ENCODE measurements around the gene MAP4K4. TPM values are rescaled to one million over a fixed set of nuclear protein-coding genes. Genes with fewer than 3 reads are reported as not detected.
A peak's percentile ranks its signal among the peaks of the same experiment; 100 is the strongest.

The MAP4K4 gene
- total RNA-seq, 1 experiment from 2014 or later = 7.6 TPM

DNA sequence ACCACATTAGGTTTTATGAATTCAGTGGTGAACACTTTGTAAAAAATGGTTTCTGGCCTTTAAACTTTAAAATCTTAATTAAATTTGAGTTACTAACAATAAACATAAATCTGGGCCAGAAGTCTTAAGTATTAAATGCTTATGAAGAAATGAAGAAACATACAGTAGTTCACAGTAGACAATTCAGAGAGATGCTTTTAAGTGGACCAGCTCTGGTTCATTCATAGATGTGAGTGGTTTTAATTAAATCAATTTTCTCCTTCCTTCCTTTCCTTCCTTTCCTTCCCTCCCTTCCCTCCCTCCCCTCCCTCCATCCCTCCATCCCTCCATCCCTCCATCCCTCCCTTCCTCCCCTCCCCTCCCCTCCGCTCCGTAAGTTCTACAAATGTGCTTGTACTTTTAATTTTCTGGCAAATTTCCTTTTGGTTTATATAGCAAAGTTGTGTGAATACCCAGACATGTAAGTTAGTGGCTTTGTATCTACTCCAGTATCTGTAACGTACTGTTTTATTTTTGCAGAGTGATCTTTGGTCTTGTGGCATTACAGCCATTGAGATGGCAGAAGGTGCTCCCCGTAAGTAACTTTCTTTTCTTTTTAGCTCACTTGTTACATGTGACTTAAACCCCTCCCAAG is 136.5 kb downstream of the MAP4K4 start:
- no peak for DNase-seq (ENCODE audit: low spot score)

DNA sequence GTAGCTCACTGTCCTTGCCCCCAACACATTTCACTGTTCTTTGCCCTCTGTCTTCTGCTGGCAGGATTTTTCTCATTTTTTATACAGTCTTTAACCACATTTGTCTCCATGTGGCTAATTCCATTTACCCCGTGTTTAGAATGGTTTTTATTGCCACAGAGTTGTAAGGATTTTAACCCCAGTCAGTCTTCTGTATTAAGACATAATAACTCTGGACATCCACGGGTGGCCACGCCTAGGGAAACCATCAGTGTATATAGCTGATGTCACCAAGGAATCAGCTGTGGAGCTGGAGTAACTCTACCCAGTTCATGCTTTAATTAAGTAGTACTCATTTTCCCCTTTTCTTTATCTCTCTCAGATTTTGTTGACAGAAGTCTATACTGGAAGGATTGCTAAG is 139.8 kb downstream of the MAP4K4 start:
- no peak for DNase-seq (ENCODE audit: low spot score)

DNA sequence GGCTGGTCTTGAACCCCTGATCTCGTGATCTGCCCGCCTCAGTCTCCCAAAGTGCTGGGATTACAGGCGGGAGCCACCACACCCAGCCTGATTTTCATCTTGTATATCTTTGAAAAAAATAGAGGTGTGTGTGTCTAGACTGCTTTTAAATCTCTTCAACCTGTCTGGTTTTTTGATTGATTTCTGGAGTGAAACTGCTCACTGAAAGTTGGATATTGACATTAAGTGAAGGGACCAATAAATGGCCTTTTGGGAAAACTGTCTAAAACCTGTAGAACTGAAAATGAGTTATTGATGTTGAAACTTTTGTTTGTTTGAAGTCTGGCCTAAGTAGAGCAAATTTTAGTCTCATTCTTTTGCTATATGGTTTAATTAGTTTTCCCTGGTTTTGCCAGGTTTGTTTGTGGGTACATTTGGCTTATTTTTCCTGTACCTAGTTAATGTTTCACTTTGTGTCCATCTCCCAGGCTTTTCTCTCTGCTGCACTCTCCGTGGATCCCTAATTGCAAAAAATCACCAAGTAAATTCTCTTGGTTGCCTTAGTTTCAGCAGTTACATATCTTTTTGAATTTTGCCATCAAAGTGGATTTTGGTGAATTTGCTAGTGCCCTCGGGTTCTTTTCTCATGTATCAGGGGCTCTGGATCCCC is 144.3 kb downstream of the MAP4K4 start:
- DNase-seq (ENCODE audit: low spot score) = no peak

DNA sequence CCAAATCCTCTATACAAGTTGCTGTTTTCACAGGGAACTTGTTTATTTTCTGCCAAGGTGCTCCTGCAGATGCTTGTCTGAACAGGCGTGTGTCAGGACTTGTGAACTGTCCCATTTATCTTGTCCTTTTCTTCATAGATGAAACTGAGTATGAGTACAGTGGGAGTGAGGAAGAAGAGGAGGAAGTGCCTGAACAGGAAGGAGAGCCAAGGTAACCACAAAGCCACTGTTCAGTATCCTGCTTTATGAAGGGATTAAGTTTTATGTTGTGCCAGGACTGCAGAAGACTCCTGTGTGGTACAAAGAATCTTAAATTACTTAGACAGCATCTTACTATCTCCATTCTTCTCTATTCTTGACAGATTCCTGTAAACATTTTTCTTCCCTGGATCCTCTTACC is 145.0 kb downstream of the MAP4K4 start:
- DNase-seq (ENCODE audit: low spot score) = no peak

DNA sequence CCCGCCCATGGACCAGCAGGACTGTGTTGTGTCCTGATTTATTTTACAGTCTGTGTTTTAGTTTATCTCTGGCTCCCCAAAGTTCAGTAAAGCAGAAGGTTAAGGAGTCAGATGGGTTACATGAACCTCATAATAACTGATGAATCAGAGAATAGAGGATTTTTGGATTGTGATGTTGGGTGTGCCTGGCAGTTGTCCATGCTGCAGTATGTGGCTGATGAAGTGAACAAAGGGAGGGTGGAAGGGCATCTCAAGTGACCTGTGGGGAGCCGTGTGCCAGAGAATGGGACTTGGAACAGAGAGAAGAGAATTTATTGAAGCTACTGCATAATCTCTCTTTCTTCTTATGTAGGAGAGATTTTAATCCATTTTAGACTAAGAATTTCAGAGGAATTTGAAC is 145.5 kb downstream of the MAP4K4 start:
- no peak for DNase-seq (ENCODE audit: low spot score)

DNA sequence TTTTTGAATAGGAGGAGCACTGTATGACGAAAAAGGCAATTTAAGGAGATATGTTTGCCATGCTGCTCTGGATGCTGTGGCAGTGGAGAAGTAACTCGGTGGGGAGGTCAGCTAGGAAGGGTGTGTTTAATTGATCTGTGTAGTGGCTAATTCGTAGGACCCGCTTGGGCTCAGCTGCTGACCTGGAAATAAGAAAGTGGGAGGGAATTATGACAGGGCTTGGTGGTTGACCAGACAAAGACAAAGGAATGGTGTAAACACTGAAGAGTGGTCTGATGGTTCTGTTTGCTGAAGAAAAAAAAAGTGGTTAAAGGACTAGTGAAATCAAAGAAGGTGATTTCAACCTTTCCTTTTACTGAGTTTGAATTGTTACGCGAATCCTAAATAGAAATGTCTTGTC is 146.0 kb downstream of the MAP4K4 start:
- no peak for DNase-seq (ENCODE audit: low spot score)

DNA sequence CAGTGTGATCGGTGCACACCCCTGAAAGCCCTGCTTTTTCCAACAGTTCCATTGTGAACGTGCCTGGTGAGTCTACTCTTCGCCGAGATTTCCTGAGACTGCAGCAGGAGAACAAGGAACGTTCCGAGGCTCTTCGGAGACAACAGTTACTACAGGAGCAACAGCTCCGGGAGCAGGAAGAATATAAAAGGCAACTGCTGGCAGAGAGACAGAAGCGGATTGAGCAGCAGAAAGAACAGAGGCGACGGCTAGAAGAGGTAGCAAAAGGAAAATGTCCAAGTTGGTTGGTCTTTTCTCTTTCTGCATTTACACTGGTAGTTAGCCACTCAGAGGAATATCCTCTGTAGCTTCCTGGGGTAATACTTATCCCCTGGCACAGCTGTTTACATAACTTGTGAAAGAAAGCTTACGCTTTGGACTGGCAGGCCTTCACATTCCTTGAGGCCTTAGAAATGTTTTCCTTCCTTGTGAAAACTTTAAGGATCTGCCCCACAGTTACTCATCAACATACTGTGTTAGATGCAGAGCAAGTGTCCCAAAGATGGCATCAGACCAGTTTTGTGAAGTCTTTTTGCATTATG is 146.6 kb downstream of the MAP4K4 start:
- DNase-seq (ENCODE audit: low spot score) = no peak

DNA sequence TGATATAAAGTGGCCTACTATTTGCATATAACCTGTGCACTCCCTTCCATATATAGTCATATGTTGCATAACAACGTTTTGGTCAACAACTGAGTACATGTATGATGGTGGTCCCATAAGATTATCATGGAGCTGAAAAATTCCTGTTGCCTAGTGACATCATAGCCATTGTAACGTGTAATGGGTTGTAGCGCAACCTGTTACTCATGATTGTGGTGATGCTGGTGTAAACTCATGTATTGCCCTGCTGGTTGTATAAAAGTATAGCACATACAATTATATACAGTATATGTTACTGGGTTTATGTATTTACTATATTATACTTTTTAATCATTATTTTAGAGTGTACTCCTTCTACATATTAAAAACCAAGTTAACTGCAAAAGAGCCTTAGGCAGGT is 149.5 kb downstream of the MAP4K4 start:
- DNase-seq (ENCODE audit: low spot score) = no peak

DNA sequence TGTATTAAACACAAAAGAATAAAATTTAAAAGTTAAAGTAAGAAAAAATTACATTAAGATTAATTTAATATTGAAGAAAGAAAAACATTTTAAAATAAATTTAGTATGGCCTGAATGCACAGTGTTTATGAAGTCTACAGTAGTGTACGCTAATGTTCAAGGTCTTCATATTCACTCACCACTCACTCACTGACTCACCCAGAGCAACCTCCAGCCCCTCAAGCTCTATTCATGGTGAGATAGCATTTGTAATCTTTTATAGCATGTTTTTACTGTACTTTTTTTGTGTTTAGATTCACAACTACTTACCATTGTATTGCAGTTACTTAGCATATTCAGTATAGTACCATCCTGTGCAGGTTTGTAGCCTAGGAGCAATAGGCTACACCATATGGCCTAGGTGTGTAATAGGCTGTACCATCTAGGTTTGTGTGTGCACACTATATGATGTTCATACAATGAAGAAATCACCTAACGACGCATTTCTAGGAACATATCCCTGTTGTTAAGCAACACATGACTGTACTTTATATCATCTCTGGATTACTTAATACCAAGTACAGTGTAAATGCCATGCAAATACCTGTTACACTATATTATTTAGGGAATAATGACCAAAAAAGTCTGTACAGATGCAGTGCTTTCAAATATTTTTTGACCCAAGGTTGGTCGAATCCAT is 150.3 kb downstream of the MAP4K4 start:
- DNase-seq (ENCODE audit: low spot score) = no peak

DNA sequence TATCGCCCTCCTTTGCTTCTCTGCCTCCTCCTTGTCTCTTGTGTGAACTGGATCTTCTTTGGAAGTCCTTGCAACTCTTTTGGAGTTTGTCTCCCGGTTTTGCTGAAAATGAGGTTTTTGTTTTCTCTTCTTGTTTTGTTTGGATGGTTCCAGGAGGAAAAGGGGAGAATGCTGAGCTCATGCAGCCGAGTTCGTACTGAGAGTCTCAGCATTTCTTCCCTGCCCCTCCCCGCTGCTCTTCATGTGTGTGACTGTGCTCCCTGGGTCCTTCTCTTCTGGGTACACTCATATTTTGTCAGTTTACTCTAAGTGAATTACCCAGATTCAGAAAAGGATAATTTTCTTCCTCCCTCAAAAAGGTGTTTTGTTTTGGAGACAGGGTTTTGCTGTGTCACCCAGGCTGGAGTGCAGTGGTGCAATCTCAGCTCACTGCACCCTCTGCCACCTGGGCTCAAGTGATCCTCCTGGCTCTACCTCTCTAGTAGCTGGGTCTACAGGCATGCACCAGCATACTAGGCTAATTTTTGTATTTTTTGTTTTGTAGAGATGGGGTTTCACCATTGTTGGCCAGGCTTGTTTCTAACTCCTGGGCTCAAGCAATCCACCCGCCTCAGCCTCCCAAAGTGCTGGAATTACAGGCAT is 151.4 kb downstream of the MAP4K4 start:
- no peak for DNase-seq (ENCODE audit: low spot score)

DNA sequence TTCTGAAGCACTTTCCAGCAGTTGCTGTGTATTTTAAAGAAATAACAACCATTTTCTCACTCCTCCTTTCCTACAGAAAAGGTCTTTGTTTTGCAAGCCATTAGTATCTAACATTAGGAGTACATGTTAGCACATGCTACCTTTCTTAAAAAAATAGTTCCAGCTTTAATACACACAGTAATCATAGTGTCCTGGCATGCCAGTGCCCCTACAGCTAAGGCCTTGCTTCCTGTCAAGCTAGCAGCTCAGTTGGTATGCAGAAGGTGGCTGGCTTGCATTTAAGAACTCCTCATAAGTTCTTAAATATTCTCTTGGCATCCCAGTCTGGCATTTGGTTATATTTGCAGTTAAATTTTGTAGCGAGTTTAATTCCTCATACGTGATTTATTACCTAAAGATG is 152.9 kb downstream of the MAP4K4 start:
- no peak for DNase-seq (ENCODE audit: low spot score)

DNA sequence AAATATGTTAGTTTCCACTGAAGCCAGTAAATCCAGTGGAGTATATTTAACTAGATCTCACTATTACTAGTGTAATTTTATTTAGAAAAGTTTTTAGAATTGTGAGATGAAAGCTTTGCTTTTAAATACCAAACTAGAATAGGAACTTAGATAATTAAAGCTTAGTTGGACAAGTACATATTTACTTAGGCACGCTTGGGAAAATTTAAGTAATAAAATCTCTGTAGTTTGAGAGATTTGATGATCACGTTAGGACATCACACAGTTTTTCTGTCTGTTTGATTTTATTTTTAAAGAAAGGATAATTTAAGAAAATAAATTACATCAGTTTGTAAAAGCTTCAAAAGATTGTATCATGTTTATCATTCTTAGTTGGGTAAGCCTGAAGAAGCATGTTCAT is 153.5 kb downstream of the MAP4K4 start:
- no peak for DNase-seq (ENCODE audit: low spot score)

DNA sequence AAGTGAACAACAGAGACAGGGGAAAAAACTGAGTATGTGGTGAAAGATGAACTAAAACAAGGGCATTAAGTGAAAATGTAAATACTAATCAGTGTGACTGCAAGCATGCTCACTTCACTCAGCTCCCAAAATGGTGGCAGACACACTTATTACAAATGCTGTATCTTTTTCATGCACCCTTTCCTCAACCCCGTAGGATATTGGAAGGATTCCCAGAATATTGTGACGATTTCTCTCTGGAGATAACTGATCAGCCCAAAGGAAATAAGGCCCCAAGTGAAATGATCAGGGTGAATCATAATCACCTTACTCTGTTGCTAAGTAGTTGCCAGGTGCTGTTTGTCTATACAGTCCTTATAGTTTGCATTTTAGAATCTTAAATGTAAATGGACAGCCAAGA is 155.3 kb downstream of the MAP4K4 start:
- no peak for DNase-seq (ENCODE audit: low spot score)

DNA sequence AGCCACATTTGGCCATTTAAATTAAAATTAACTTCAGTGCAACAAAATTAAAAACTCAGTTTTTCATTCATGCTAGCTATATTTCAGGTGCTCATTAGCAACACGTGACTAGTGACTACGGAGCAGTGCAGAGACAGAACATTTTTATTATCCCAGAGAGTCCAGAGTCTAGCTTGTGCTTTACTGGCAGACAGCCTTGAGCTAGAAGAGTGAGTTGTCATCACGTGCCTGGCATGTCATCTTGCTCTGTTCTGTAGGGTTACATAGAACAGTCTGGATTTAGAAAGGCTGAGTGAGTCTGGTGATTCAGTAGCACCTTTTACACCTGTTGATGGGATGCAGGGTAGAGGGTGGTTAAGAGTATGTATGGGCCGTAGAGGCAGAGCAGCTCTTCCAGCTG is 157.4 kb downstream of the MAP4K4 start:
- DNase-seq (ENCODE audit: low spot score) = no peak

DNA sequence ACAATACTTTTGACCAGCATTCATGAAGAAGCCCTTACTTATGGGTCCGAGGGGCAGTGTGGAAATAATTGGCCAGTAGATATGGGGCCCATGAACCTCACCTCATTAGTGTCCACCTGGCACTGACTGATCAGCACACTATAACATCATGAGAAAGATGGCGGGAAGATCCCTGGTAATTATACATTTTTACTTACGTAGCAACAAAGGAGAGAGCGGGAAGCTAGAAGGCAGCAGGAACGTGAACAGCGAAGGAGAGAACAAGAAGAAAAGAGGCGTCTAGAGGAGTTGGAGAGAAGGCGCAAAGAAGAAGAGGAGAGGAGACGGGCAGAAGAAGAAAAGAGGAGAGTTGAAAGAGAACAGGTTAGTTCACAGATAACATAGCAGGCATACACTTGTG is 158.3 kb downstream of the MAP4K4 start:
- DNase-seq (ENCODE audit: low spot score) = no peak

DNA sequence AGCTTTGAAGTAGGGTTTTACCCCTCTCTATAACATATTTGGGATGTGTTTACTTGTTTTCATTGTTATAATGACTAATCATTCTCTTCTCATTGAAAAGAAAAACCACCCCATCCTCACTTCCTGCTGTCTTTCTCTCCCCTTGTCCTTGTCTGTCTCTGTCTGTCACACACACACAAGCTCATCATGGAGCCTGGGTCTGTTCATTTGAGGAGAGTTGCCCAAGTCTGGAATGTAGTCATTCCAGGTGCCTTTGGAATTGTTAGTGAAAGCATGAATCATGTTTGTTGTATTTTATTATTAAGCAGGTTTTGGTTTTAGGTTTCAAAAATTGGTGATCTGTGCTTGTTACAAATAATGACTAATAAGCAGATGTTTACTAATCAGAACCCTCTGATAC is 160.7 kb downstream of the MAP4K4 start:
- no peak for DNase-seq (ENCODE audit: low spot score)

DNA sequence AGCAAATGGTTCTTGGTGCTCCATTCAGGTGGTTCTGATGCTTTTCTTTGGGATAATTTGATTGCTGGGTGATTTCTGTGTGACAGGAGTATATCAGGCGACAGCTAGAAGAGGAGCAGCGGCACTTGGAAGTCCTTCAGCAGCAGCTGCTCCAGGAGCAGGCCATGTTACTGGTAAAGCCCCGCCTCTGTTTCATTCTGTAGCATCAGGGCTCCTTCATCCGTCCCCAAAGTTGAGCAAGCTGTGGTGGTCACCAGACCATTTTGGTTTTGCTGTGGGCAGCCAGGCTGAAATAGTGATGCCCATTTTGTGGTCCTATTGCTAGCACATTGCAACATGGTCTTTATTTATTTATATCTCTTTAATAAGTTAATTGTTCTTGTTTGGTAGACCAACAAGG is 161.4 kb downstream of the MAP4K4 start:
- no peak for DNase-seq (ENCODE audit: low spot score)

DNA sequence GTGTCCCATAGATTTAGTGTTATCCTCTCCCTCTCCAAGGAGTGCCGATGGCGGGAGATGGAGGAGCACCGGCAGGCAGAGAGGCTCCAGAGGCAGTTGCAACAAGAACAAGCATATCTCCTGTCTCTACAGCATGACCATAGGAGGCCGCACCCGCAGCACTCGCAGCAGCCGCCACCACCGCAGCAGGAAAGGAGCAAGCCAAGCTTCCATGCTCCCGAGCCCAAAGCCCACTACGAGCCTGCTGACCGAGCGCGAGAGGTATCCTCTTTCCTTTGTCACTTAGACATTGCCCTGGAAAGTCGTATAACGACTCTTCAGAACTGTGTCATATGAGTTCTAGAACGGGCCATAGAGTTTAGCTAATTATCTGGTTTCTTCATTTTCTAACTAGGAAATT is 162.1 kb downstream of the MAP4K4 start:
- DNase-seq (ENCODE audit: low spot score) = no peak

DNA sequence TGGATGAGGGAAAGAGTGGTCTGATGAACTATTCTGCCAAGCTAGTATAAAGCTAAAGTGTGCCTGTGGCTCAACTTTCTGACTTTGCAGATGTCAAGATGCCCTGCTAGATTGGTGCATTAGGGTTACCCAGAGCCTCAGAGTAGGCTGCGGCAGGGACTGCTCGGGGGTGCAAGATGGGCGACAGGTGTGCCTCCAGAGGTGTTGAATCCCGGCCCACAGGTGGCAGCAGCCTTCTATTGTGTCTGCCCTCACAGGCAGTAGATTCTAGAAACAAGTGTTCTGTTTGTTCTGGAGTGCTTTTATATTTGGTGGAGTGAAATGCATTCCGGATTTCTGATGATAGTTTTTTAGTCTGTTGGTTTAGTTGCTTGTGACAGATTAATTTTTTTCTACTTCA is 162.7 kb downstream of the MAP4K4 start:
- peak; percentile 11 for DNase-seq (ENCODE audit: low spot score)

DNA sequence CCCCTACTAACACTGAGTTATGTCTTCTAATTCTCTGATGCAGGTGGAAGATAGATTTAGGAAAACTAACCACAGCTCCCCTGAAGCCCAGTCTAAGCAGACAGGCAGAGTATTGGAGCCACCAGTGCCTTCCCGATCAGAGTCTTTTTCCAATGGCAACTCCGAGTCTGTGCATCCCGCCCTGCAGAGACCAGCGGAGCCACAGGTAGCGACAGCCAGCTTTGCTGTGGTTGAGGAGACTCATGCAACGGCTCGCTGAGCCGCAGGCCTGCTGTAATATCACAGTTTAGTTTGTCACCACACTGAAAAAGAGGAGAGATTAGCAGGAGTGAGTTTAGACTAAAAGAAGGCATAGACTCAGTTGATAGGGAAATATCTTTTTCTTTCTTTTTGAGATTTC is 163.3 kb downstream of the MAP4K4 start:
- no peak for DNase-seq (ENCODE audit: low spot score)

DNA sequence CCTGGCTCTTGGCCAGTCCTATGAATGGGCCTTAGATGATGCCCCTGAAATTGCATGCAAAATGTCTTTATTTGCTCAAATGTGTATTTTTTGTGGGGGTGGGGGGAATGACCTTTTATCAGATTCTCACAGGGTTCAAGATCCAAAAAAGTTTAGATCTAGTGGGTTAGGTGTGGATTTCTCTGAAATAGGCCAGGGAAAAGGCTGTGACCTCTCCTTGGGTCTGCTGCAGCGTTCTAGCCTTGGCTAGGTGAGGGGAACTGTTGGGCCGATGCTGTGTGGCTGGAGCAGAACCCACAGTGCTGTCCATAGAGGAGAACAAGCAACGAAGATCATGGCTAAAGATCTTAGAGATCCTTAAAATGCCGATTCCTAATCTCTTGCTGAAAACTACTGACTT is 163.9 kb downstream of the MAP4K4 start:
- DNase-seq (ENCODE audit: low spot score) = no peak

DNA sequence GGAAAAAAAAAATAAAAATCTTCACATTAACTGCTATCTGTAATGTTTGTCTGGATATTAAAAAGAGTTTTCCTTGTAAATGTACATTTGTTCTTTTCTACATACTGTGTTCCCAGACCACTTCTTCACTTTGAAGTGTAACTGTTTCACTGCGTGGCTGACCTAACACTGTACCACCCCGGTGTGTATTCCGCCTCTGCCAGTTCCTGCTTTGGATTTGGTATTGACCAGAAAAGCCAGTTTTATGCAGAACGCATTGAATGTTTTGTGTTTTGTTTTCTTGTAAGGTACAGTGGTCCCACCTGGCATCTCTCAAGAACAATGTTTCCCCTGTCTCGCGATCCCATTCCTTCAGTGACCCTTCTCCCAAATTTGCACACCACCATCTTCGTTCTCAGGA is 166.0 kb downstream of the MAP4K4 start:
- no peak for DNase-seq (ENCODE audit: low spot score)
